GM19193 (cell line): ENCODE measurements around the gene LRRC41.
A peak's percentile ranks its signal among the peaks of the same experiment; 100 is the strongest.

ENCODE experiments used
- POLR2A ChIP-seq: IDR thresholded peaks from 4 replicates; pipeline ENCODE4 v1.6.1; 2011; ENCODE audit not compliant: insufficient read depth, insufficient read length; ENCODE audit errors: extremely low read depth

Gene LRRC41

GRCh38 chr1:46303038-46303871 lies at the start of gene LRRC41, which contains the start of gene UQCRH:
Gene LRRC41, minus strand, starts transcription at chr1:46303616. Its CDS starts 294 bp downstream, at chr1:46303322.
Gene UQCRH, plus strand, starts transcription at chr1:46303698. Its CDS starts 69 bp downstream, at chr1:46303767.
- TF ChIP-seq POLR2A, result peak; percentile 77

GRCh38 chr1:46352363-46352762 lies 48.9 kb upstream of the LRRC41 start:
- TF ChIP-seq POLR2A, result no peak

GRCh38 chr1:46345281-46345680 lies 41.9 kb upstream of the LRRC41 start:
- TF ChIP-seq POLR2A, result no peak

- no peak for TF ChIP-seq POLR2A
These were observed 41.1 kb upstream of the LRRC41 start for GRCh38 chr1:46344481-46344880.

GRCh38 chr1:46343705-46344104 lies 40.3 kb upstream of the LRRC41 start:
- no peak for TF ChIP-seq POLR2A

GRCh38 chr1:46343351-46343695 lies 39.9 kb upstream of the LRRC41 start:
- TF ChIP-seq POLR2A, result no peak

- no peak for TF ChIP-seq POLR2A
These were observed 39.4 kb upstream of the LRRC41 start for GRCh38 chr1:46342677-46343350.

- no peak for TF ChIP-seq POLR2A
These were observed 38.8 kb upstream of the LRRC41 start for GRCh38 chr1:46342084-46342656.

- no peak for TF ChIP-seq POLR2A
These were observed 38.0 kb upstream of the LRRC41 start for GRCh38 chr1:46341222-46342083.

- peak; percentile 85 for TF ChIP-seq POLR2A
These were observed 37.2 kb upstream of the LRRC41 start, which contains the start of gene NSUN4 for GRCh38 chr1:46340404-46341221. Gene NSUN4, plus strand, starts transcription at chr1:46340807. Its CDS starts 20 bp downstream, at chr1:46340827.

- TF ChIP-seq POLR2A, result no peak
These were observed 31.7 kb upstream of the LRRC41 start for GRCh38 chr1:46335081-46335480.

GRCh38 chr1:46334030-46334384 lies 30.6 kb upstream of the LRRC41 start:
- TF ChIP-seq POLR2A, result peak; percentile 57

GRCh38 chr1:46333300-46334029 lies 30.0 kb upstream of the LRRC41 start:
- TF ChIP-seq POLR2A, result peak; percentile 67

- peak; percentile 49 for TF ChIP-seq POLR2A
These were observed 28.5 kb upstream of the LRRC41 start for GRCh38 chr1:46331786-46332540.
